Neural progenitor cell (in vitro differentiated cells): ENCODE results near the gene CLTCL1.

Experiments used
- EZH2 ChIP-seq: fragments of 200-600 bp; sonication (generic); IDR thresholded peaks from 2 replicates; pipeline ENCODE4 v1.6.1; 2017; ENCODE audit warnings: antibody characterized with exemption, mild to moderate bottlenecking, moderate library complexity
- TF ChIP-seq, protein P1 (sequence below): fragments of 200-600 bp; sonication (generic); IDR thresholded peaks from 2 replicates; pipeline ENCODE4 v1.5.1; 2017; ENCODE audit warnings: antibody characterized with exemption, mild to moderate bottlenecking

DNA sequence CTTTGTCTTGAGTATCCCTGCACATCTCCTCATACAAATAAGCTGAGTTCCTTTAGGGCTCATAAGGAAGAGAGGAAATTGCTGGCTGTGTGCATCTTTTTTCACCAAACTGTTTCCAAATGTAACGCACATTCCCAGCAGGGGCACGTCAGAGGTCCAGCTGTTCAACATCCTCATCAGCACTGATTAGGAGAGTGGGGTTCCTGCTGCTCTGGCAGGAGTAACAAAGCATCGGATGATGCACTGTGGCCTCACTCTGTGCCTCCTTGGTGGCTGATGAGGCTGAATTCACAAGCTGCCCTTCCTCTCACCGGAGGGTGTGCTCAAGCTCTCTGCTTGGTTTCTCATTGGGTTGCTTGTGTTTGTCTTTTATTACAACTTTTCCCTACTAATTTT, 77.4 kb downstream of the CLTCL1 start:
- TF ChIP-seq, protein P1, sequence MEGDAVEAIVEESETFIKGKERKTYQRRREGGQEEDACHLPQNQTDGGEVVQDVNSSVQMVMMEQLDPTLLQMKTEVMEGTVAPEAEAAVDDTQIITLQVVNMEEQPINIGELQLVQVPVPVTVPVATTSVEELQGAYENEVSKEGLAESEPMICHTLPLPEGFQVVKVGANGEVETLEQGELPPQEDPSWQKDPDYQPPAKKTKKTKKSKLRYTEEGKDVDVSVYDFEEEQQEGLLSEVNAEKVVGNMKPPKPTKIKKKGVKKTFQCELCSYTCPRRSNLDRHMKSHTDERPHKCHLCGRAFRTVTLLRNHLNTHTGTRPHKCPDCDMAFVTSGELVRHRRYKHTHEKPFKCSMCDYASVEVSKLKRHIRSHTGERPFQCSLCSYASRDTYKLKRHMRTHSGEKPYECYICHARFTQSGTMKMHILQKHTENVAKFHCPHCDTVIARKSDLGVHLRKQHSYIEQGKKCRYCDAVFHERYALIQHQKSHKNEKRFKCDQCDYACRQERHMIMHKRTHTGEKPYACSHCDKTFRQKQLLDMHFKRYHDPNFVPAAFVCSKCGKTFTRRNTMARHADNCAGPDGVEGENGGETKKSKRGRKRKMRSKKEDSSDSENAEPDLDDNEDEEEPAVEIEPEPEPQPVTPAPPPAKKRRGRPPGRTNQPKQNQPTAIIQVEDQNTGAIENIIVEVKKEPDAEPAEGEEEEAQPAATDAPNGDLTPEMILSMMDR: no peak
- TF ChIP-seq EZH2: no peak
